ENCODE data around the gene POPDC3.
"Not testable (repeated sequence)": the region's sequence is repeated elsewhere in the genome, so short reads cannot be mapped to it uniquely, and the experiment has no call there.

Gene POPDC3

DNA sequence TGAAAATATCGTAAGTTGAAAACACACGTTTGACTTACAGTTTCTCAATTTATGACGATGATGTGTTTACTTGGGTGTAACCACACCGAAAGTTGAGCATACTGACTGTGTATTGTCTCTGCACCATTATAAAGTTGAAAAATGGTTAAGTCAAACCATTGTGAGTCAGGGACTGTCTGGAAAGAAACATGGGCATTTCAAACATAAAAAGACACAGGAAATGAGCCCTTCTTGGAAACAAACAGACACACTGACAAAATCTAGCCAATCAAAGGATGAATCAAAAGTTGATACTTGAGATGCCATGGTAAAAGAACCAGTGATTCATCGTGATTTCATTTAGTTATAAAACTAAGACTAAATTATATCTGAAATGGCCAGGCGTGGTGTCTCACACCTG lies 5.3 kb downstream of the POPDC3 start:
- H3K4me3 ChIP-seq (ENCODE audit: low read depth, low read length) = no peak overlapping the region
- DNase-seq (ENCODE audit: low read depth) = no peak
- TF ChIP-seq, protein P1, sequence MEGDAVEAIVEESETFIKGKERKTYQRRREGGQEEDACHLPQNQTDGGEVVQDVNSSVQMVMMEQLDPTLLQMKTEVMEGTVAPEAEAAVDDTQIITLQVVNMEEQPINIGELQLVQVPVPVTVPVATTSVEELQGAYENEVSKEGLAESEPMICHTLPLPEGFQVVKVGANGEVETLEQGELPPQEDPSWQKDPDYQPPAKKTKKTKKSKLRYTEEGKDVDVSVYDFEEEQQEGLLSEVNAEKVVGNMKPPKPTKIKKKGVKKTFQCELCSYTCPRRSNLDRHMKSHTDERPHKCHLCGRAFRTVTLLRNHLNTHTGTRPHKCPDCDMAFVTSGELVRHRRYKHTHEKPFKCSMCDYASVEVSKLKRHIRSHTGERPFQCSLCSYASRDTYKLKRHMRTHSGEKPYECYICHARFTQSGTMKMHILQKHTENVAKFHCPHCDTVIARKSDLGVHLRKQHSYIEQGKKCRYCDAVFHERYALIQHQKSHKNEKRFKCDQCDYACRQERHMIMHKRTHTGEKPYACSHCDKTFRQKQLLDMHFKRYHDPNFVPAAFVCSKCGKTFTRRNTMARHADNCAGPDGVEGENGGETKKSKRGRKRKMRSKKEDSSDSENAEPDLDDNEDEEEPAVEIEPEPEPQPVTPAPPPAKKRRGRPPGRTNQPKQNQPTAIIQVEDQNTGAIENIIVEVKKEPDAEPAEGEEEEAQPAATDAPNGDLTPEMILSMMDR (IDR thresholded peaks at IDR 0.05; ENCODE audit: low read depth, low read length, missing control alignments) = no peak

DNA sequence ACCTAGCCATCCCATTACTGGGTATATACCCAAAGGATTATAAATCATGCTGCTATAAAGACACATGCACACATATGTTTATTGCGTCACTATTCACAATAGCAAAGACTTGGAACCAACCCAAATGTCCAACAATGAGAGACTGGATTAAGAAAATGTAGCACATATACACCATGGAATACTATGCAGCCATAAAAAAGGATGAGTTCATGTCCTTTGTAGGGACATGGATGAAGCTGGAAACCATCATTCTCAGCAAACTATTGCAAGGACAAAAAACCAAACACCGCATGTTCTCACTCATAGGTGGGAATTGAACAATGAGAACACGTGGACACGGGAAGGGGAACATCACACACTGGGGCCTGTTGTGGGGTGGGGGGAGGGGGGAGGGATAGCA lies 7.3 kb downstream of the POPDC3 start:
- DNase-seq (ENCODE audit: low read depth); H3K4me3 ChIP-seq (ENCODE audit: low read depth, low read length): not testable (repeated sequence)

DNA sequence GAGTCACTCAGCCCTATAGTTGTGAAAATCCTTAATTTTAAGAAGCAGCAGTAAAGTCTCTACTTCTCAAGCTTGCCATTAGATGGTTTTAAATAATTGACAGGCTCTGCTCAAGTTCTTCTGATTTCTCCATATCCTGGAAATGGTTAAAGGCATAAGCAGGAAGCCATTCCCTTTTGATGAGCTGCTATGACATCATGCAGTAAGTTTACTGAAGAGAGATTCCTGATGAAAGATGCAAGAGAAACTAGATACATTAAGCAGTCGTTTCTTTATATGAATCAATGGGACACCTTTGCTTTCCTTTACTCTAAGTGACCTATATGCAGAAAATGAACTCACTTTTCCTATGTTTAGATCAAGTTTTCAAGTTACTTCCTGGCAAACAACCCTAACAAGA lies 9.8 kb downstream of the POPDC3 start:
- H3K4me3 ChIP-seq (ENCODE audit: low read depth, low read length) = no peak overlapping the region
- DNase-seq (ENCODE audit: low read depth) = no peak
- TF ChIP-seq, protein P1 (IDR thresholded peaks at IDR 0.05; ENCODE audit: low read depth, low read length, missing control alignments) = no peak

DNA sequence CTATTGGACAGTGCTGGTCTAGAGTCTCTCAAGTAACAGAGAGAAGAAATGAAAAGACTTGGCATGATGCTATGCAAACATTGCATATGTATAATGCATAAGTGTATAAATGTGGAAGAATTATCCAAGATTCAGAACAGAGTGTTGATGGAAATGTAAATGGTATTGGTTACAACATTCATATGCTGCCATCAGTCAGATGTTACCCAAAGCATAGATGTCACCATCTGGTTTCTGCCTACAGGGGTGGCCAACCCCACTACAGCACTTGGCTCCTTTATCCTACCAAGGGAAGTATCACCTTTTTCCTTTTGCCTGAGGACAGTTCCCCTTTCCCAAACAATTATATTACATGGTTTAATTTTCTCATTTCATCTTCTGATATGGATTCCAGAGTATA lies 11.9 kb downstream of the POPDC3 start:
- TF ChIP-seq, protein P1 (IDR thresholded peaks at IDR 0.05; ENCODE audit: low read depth, low read length, missing control alignments) = no peak
- no peak for DNase-seq (ENCODE audit: low read depth)

DNA sequence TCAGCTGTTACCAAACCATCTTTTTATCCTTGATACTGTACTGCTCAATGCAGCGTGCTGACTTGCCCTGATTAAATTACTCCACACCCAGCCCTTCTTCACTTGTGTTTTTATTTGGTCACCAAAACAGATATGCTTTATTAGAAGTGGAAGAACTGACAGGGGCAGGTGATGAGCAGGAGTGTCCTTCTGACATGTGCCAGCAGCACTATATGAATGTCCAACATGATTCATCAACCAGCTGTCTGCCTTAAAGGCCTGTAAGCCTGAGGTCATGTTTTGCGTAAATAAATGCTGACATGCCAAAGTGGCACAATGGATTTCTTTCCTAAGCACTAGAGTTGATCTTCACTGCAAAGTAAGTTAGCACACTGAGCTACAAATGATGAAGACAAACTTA lies 15.4 kb downstream of the POPDC3 start:
- DNase-seq (ENCODE audit: low read depth) = no peak
- H3K4me3 ChIP-seq (ENCODE audit: low read depth, low read length) = no peak overlapping the region
- TF ChIP-seq, protein P1 (IDR thresholded peaks at IDR 0.05; ENCODE audit: low read depth, low read length, missing control alignments) = no peak

More for the DNA sequence above, 11.9 kb downstream of the POPDC3 start:
- no peak overlapping the region for H3K4me3 ChIP-seq (ENCODE audit: low read depth, low read length)

DNA sequence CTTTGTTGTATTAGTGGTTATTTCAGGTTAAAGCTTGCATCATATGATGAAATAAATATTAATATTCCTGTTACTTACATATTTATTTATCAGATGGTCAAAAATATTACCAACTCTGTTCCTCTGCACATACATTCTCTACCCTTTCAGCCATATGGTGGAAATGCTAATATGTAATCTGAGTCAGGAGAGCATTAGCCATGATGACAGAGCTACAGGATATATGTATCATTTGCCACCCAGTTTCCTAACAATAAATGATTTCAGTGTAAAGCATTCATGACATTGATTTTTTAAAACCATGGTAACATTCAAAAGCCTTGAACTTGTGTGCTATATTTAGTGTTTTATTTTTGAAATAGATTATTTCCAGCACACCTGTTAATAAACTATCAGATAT lies 16.6 kb downstream of the POPDC3 start:
- no peak for DNase-seq (ENCODE audit: low read depth)
- H3K4me3 ChIP-seq (ENCODE audit: low read depth, low read length) = no peak overlapping the region
- TF ChIP-seq, protein P1 (IDR thresholded peaks at IDR 0.05; ENCODE audit: low read depth, low read length, missing control alignments) = no peak

DNA sequence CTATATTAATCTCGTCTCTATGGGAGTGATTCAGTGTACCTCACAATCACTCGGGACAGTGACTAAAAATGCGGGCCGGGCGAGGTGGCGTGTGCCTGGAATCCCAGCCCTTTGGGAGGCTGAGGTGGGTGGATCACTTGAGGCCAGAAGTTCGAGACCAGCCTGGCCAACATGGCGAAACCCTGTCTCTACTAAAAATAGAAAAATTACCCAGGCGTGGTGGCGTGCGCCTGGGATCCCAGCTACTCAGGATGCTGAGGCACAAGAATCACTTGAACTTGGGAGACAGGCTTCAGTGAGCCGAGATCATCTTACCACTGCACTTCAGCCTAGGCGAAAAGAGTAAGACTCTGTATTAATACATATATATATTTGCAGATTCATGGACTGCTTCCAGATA lies 17.4 kb downstream of the POPDC3 start:
- TF ChIP-seq, protein P1 (IDR thresholded peaks at IDR 0.05; ENCODE audit: low read depth, low read length, missing control alignments) = no peak
- no peak overlapping the region for H3K4me3 ChIP-seq (ENCODE audit: low read depth, low read length)
- DNase-seq (ENCODE audit: low read depth) = no peak

DNA sequence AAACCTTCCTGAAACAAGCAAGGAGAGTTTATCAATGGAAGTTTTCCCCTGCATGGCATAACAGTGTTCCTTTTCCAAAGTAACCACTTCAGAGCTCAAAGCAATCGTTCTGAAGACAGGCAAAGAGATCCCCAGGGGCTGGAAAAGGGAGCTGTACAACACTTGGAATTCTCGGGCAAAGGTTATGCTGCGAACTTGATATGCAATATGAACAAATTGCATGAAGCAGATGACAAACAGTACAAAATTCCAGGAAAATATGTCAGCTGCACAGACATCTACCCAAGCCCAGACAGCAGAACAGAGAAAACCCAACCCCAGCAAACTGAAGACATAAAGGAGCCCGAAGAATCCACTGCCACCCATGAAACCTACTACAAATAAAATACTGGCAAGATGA lies 18.4 kb downstream of the POPDC3 start:
- TF ChIP-seq, protein P1 (IDR thresholded peaks at IDR 0.05; ENCODE audit: low read depth, low read length, missing control alignments) = no peak
- DNase-seq (ENCODE audit: low read depth) = no peak
- no peak overlapping the region for H3K4me3 ChIP-seq (ENCODE audit: low read depth, low read length)

Measured in GM12864 (cell line).